A549 treated with dexamethasone at 1 μM for 4 hours (cell line): ENCODE measurements around the gene OR1L6. TPM values are rescaled to one million over a fixed set of nuclear protein-coding genes. Genes with fewer than 3 reads are reported as not detected.

ENCODE experiments used
- total RNA-seq: library from RNA; stranded (reverse); fragments of 200-300 nt; extraction: Qiagen RNA extraction; gene quantifications from 5 replicates; pipeline ENCODE4 v1.2.3, GENCODE V29; 2022

OR1L6 gene
- not detected in 5 replicates for total RNA-seq

GRCh38 chr9:122742003-122742402, at the start of gene OR1L6:
Gene OR1L6 (plus strand): TSS chr9:122742303. CDS start chr9:122749848, 7,545 bp downstream.

GRCh38 chr9:122723690-122724089, 18.4 kb upstream of the OR1L6 start, which contains the start of gene OR1L4:
Gene OR1L4 (plus strand): TSS chr9:122723990. CDS start chr9:122723990, 0 bp downstream.

GRCh38 chr9:122788831-122789230, 46.7 kb downstream of the OR1L6 start, which contains the start of gene OR5C1:
Gene OR5C1 (plus strand): TSS chr9:122788933. CDS start chr9:122788933, 0 bp downstream.

Other genes with a start within 250 kb of the OR1L6 start
- not detected in 5 replicates for gene OR1J2, start 231.5 kb upstream of the OR1L6 start, total RNA-seq
- not detected in 5 replicates for gene OR1J4, start 223.2 kb upstream of the OR1L6 start, total RNA-seq
- not detected in 5 replicates for gene OR1N1, start 215.0 kb upstream of the OR1L6 start, total RNA-seq
- not detected in 5 replicates for gene OR1N2, start 189.2 kb upstream of the OR1L6 start, total RNA-seq
- gene OR1L8, start 158.9 kb upstream of the OR1L6 start, total RNA-seq = not detected in 5 replicates
- 0.16 TPM in 1 of 5 replicates, not detected in the others for gene OR1Q1, start 127.6 kb upstream of the OR1L6 start, total RNA-seq
- not detected in 5 replicates for gene OR1B1, start 84.7 kb upstream of the OR1L6 start, total RNA-seq
- gene OR1L1, start 80.6 kb upstream of the OR1L6 start, total RNA-seq = not detected in 5 replicates
- not detected in 5 replicates for gene OR1L3, start 67.2 kb upstream of the OR1L6 start, total RNA-seq
- gene OR1L4, start 18.3 kb upstream of the OR1L6 start, total RNA-seq = not detected in 5 replicates
- gene OR5C1, start 46.6 kb downstream of the OR1L6 start, total RNA-seq = not detected in 5 replicates
- not detected in 5 replicates for gene OR1K1, start 57.8 kb downstream of the OR1L6 start, total RNA-seq
- 15.1 to 20.0 TPM (median 17.7 TPM) in 5 replicates for gene PDCL, start 86.3 kb downstream of the OR1L6 start, total RNA-seq
- gene RC3H2, start 163.1 kb downstream of the OR1L6 start, total RNA-seq = 14.7 to 28.5 TPM (median 23.8 TPM) in 5 replicates
- gene ZBTB6, start 171.0 kb downstream of the OR1L6 start, total RNA-seq = 4.7 to 6.1 TPM (median 4.9 TPM) in 5 replicates
- gene ZBTB26, start 189.2 kb downstream of the OR1L6 start, total RNA-seq = 1.5 to 2.4 TPM (median 2.1 TPM) in 5 replicates
- gene RABGAP1, start 198.7 kb downstream of the OR1L6 start, total RNA-seq = 13.6 to 16.2 TPM (median 15.4 TPM) in 5 replicates